ENCODE measurements around the gene CIDEC.
"Not testable (repeated sequence)": the region's sequence is repeated elsewhere in the genome, so short reads cannot be mapped to it uniquely, and the experiment has no call there.

The CIDEC gene

DNA sequence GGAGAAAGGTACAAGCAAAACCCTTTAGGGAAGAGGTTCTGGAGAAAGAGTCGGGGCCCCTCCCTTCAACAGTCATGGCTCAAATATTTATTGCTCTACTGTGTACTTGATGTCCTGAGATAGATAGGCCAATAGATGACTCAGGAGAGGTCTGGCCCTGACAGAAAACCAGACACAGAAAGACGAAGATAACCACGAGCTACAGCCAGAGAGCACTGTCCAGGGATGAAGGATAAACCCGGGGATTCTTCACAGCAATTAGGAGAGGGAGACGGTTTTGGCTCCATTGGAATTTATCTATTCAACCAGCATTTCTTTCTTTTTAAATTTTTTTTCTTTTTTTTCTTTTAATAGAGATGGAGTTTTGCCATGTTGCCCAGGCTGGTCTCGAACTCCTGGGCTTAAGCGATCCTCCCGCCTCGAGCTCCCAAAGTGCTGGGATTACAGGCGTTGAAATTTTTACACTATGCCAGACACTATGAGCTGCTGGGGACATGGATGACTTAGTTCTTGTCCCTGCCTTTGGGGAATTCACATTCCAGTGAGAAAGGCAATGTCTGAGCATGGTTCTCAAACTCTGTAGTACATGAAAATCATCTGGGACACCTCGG, 4.6 kb upstream of the CIDEC start:
- in situ Hi-C loops (cut with HindIII; ENCODE audit: low pct_ligation_motif_present, low pct_unique_long_range_greater_than_20kb, low sequenced_read_pairs): no loop called here
- peak; percentile 78 for DNase-seq

- no peak for DNase-seq
- in situ Hi-C loops (cut with HindIII; ENCODE audit: low pct_ligation_motif_present, low pct_unique_long_range_greater_than_20kb, low sequenced_read_pairs): no loop called here
Observed at GRCh38 chr3:9883706-9884554, 3.9 kb upstream of the CIDEC start.

DNA sequence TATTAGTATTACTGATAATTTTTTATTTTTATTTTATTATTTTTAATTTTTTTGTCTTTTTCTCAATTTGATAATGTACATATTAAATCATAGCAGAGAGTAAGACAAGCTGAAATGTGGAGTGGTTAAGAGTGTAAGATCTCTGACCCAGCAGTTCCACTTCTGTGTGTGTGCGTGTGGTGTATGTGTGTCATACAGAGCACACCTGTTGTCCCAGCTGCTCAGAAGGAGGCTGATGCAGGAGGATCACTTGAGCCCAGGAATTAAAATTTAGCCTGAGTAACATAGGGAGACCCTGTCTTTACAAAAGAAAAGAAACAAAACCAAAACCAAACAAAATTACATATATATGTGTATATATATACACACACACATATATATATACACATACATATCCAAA, 1.4 kb upstream of the CIDEC start:
- DNase-seq: no peak
- in situ Hi-C loops (cut with HindIII; ENCODE audit: low pct_ligation_motif_present, low pct_unique_long_range_greater_than_20kb, low sequenced_read_pairs): no loop called here

DNA sequence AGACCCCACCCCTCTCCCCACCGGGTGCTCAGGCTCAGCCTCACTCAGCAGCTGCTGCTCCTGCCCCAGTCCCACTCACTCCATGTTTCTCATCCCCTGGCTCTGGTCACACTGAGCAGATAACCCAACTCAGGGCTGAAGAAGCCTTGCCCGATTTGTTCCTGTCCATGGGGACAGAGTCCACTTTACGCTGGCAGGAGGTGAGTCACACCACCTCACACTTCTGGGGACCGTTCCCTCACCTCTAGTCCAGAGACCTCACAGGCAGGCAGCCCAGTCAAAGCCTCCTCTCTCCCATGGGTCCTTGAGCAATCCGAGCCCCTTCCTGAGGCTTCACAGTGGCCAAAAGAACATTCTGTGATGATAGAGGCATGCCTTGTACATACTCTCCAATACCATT, 1.4 kb downstream of the CIDEC start:
- in situ Hi-C loops (cut with HindIII; ENCODE audit: low pct_ligation_motif_present, low pct_unique_long_range_greater_than_20kb, low sequenced_read_pairs): no loop called here
- DNase-seq: no peak

- no peak for DNase-seq
- in situ Hi-C loops (cut with HindIII; ENCODE audit: low pct_ligation_motif_present, low pct_unique_long_range_greater_than_20kb, low sequenced_read_pairs): no loop called here
Observed at GRCh38 chr3:9876991-9877390, 3.1 kb downstream of the CIDEC start.

- in situ Hi-C loops (cut with HindIII; ENCODE audit: low pct_ligation_motif_present, low pct_unique_long_range_greater_than_20kb, low sequenced_read_pairs): not testable (repeated sequence)
Observed at GRCh38 chr3:9876255-9876654, 3.8 kb downstream of the CIDEC start.

GRCh38 chr3:9875448-9875847, 4.6 kb downstream of the CIDEC start:
- in situ Hi-C loops (cut with HindIII; ENCODE audit: low pct_ligation_motif_present, low pct_unique_long_range_greater_than_20kb, low sequenced_read_pairs): no loop called here
- DNase-seq: no peak

More at GRCh38 chr3:9876255-9876654, 3.8 kb downstream of the CIDEC start:
- not testable (repeated sequence) for DNase-seq

DNA sequence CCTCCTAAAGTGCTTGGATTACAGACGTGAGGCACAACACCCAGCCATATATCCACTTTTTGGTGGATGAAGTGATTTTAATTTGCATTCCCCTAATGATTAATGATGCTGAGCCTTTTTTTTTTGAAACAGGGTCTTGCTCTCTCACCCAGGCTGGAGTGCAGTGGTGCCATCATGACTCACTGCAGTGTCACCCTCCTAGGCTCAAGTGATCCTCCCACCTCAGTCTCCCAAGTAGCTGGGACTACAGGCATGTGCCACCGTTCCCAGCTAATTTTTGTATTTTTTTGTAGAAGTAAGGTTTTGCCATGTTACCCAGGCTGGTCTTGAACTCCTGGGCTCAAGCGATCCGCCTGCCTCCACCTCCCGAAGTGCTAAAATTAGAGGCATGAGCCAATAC, 8.0 kb downstream of the CIDEC start:
- DNase-seq; in situ Hi-C loops (cut with HindIII; ENCODE audit: low pct_ligation_motif_present, low pct_unique_long_range_greater_than_20kb, low sequenced_read_pairs): not testable (repeated sequence)

DNA sequence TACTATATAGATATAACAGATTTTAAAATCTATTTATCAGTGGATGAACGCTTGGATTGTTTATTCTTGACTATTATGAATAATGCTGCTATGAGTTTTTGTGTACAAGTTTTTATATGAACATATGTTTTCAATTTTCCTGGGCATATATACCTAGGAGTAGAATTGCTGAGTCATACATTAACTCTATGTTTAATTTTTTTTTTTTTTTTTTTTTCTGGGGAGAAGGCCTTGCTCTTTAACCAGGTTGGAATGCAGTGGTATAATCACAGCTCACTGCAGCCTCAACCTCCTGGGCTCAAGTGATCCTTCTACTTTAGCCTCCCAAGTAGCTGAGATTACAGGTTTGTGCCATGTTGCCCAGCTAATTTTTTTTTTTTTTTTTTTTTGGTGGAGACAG, 9.1 kb downstream of the CIDEC start:
- DNase-seq: peak; percentile 20
- in situ Hi-C loops (cut with HindIII; ENCODE audit: low pct_ligation_motif_present, low pct_unique_long_range_greater_than_20kb, low sequenced_read_pairs): no loop called here

DNA sequence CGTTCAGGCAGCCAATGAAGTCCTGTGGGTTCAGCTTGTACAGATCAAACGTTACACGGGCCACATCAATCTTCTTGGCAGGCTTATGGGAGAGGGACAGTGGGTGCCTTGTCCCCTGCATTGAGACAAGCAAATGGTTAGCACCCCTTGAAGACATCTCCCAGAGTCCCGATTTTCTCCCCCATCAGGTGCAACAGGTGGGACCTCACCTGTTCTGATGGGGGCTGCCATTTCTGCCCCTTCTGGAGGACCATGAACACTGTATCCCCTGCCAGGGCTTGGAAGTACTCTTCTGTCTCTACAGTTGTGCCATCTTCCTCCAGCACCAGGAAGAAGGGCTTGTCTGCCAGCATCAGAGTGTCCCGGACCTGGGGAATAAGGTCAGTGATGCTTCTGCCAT, 10.1 kb downstream of the CIDEC start:
- in situ Hi-C loops (cut with HindIII; ENCODE audit: low pct_ligation_motif_present, low pct_unique_long_range_greater_than_20kb, low sequenced_read_pairs): no loop called here
- no peak for DNase-seq

DNA sequence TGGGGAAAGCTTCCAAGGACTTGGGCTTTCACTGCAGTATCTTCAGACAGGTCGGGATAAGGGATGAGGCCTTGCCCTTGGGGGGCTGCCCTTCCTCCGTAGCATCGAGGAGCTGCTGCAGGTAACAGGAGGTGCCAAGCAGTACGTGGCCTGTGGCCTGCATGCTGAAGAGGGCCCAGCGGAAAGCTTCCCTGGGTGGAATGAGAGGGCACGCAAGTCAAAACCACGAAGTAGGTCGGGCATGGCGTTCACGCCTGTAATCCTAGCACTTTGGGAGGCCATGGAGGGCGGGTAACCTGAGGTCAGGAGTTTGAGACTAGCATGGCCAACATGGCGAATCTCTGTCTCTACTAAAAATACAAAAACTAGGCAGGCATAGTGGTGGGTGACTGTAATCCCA, 12.9 kb downstream of the CIDEC start:
- no peak for DNase-seq
- in situ Hi-C loops (cut with HindIII; ENCODE audit: low pct_ligation_motif_present, low pct_unique_long_range_greater_than_20kb, low sequenced_read_pairs): no loop called here

DNA sequence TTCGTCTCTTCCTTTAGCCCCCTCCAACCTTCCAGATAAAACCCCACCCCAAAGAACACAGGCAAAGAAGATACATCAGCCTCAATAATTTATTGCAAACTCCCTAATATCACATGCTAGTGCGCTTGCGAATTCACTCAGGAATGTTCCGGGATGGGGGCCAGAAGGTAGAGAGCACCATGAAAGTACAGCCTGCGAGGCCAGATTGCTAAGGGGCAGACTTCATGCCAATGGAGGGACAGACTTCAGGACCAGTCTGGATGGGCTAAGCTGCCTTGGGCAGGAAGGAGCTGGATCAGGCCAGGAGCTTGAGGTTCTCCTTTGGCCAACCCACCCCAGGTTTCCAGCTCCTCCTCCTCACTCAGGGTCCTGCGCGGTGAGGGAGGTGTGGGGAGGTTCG, 13.4 kb downstream of the CIDEC start:
- in situ Hi-C loops (cut with HindIII; ENCODE audit: low pct_ligation_motif_present, low pct_unique_long_range_greater_than_20kb, low sequenced_read_pairs): no loop called here
- DNase-seq: no peak

GRCh38 chr3:9865125-9865637, 14.9 kb downstream of the CIDEC start:
- DNase-seq; in situ Hi-C loops (cut with HindIII; ENCODE audit: low pct_ligation_motif_present, low pct_unique_long_range_greater_than_20kb, low sequenced_read_pairs): not testable (repeated sequence)

GRCh38 chr3:9864200-9864927, 15.7 kb downstream of the CIDEC start:
- in situ Hi-C loops (cut with HindIII; ENCODE audit: low pct_ligation_motif_present, low pct_unique_long_range_greater_than_20kb, low sequenced_read_pairs): no loop called here
- DNase-seq: no peak

DNA sequence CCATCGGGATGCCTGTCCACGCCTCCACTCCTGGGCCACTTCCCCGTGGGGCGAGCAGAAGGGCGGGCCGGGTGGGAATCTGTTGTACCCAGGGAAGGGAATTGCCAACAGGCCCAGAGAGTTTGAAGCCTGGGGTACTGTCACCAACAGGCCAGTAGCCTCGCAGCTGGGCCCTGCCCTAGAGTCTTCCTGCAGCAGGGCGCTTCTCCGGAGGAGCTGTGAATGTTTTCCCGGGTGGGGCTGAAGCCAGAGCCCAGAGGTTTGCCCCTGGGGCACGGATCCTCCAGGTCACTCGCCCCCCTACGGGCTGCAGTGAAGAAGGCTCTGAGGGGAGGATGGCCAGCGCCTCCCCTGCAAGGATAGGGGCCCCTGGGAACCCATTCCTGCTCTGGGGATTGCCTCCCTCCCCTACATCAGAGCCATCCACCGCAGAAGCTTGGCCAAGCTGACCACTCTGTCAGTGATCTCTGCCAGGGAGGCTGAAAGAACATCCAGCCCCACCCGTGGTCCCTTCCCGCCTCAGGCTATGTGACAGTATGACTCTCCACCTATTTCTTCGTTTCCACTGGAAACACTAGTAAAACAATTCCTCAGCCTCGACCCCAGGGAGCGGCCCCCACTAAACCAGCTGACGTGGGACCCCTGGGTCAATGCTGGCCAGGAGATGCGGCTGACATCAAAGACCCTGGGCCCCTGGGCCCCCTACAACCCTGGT, 16.8 kb downstream of the CIDEC start:
- in situ Hi-C loops (cut with HindIII; ENCODE audit: low pct_ligation_motif_present, low pct_unique_long_range_greater_than_20kb, low sequenced_read_pairs): no loop called here
- DNase-seq: no peak

GRCh38 chr3:9862391-9863057, 17.5 kb downstream of the CIDEC start:
- in situ Hi-C loops (cut with HindIII; ENCODE audit: low pct_ligation_motif_present, low pct_unique_long_range_greater_than_20kb, low sequenced_read_pairs): no loop called here

DNA sequence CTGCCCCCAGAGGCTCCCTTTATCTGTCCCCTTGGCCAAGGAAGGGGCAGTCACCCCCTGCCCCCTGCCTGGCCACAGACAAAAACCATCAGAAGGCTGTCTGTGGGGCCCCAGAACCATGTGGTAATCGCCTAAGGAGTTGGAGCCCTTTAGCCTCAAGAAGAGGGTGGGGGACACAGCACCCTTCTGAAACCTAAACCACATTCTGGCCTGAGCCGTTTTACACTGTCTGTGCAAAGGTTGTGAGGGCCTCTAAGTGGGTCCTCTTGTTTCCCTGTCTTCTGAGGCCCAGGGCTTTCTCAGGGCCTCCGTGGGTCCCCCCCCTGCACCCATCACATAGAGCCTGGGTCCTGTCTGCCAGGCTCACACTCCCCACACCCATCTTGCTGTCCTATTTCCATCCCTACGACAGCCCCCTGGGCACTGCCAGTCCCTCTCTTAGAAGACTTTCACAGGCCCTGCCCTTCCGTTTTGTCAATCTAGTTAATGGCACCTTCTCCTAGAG, 18.4 kb downstream of the CIDEC start:
- DNase-seq: no peak
- in situ Hi-C loops (cut with HindIII; ENCODE audit: low pct_ligation_motif_present, low pct_unique_long_range_greater_than_20kb, low sequenced_read_pairs): no loop called here

More at GRCh38 chr3:9862391-9863057, 17.5 kb downstream of the CIDEC start:
- DNase-seq: peak; percentile 66

DNA sequence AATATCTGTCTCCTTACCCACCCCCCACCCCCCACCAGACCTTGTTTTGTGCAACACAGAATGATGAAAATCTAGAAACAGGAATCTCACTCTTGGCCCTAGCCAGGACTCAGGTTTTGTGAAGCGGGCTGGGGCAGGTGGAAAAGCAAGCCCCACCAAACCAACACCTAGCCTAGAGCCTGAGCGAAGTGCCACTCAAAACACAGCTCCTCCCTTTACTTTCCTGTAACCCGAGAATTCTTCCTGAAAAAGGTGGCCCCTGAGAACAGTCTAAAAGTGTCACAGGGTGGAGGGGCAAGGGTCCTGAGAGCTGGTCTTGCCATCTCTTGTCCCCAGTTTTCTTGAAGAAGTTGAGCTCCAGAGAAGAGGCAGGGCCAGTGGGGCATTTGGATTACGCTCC, 18.9 kb downstream of the CIDEC start:
- DNase-seq: no peak
- in situ Hi-C loops (cut with HindIII; ENCODE audit: low pct_ligation_motif_present, low pct_unique_long_range_greater_than_20kb, low sequenced_read_pairs): no loop called here

Measured in ACHN (cell line).